Smooth muscle cell (in vitro differentiated cells): ENCODE measurements around the gene YARS1. TPM values are rescaled to one million over a fixed set of nuclear protein-coding genes. Genes with fewer than 3 reads are reported as not detected.

Experiments
- DNase-seq: peaks from one replicate; lab custom pipeline; 2025; ENCODE audit not compliant: unreplicated experiment; lab: John Stamatoyannopoulos, UW
- H2AFZ ChIP-seq: fragments of 200-600 bp; sonication (generic); 2 replicates; pipeline ENCODE4 v1.6.0; 2016; ENCODE audit warnings: antibody characterized with exemption, low read depth, mild to moderate bottlenecking
- H3F3A ChIP-seq: fragments of 200-600 bp; sonication (generic); 2 replicates; pipeline ENCODE4 v1.6.0; 2017; ENCODE audit warnings: antibody characterized with exemption, low read depth
- H3K27ac ChIP-seq: fragments of 200-600 bp; sonication (generic); 2 replicates; pipeline ENCODE4 v1.5.1; 2016; ENCODE audit warnings: low read depth, mild to moderate bottlenecking
- H3K27me3 ChIP-seq: fragments of 200-600 bp; sonication (generic); 2 replicates; pipeline ENCODE4 v1.6.1; 2016; ENCODE audit warnings: low read depth, mild to moderate bottlenecking
- H3K36me3 ChIP-seq: fragments of 200-600 bp; sonication (generic); 2 replicates; pipeline ENCODE4 v1.5.1; 2016; ENCODE audit warnings: low read depth
- H3K4me1 ChIP-seq: fragments of 200-600 bp; sonication (generic); 2 replicates; pipeline ENCODE4 v1.5.1; 2016; ENCODE audit warnings: low read depth
- H3K4me2 ChIP-seq: fragments of 200-600 bp; sonication (generic); 2 replicates; pipeline ENCODE4 v1.6.0; 2016; ENCODE audit warnings: mild to moderate bottlenecking
- H3K4me3 ChIP-seq: fragments of 200-600 bp; sonication (generic); 2 replicates; pipeline ENCODE4 v1.5.1; 2016; ENCODE audit warnings: mild to moderate bottlenecking
- H3K79me2 ChIP-seq: fragments of 200-600 bp; sonication (generic); 2 replicates; pipeline ENCODE4 v1.6.0; 2016; ENCODE audit warnings: low read depth, mild to moderate bottlenecking
- H3K9ac ChIP-seq: fragments of 200-600 bp; sonication (generic); 2 replicates; pipeline ENCODE4 v1.6.0; 2016; ENCODE audit warnings: low read depth
- H3K9me3 ChIP-seq: fragments of 200-600 bp; sonication (generic); replicated peaks from 2 replicates; pipeline ENCODE4 v1.5.1; 2016; ENCODE audit warnings: low read depth
- H4K20me1 ChIP-seq: fragments of 200-600 bp; sonication (generic); 2 replicates; pipeline ENCODE4 v1.6.0; 2016; ENCODE audit warnings: low read depth
- WGBS: methylation state at CpG from one replicate; pipeline ENCODE4 v1.1.7; 2016; ENCODE audit warnings: low lambda C conversion rate; 5-methylcytosine and 5-hydroxymethylcytosine counted together
- polyA plus RNA-seq: library from polyadenylated mRNA; unstranded; fragments of >200 nt; fragmentation: Nextera tagmentation; extraction: Ambion mirVana; gene quantifications from 2 replicates; pipeline ENCODE4 v1.2.1, GENCODE V29; 2016
- total RNA-seq: library from RNA; depleted of rRNA; stranded (reverse); fragments of >200 nt; gene quantifications from 2 replicates; pipeline ENCODE4 v1.2.3, GENCODE V29; 2014
- TF ChIP-seq, protein P1 (sequence below): fragments of 200-600 bp; sonication (generic); IDR thresholded peaks from 2 replicates; pipeline ENCODE4 v1.5.1; 2017; ENCODE audit warnings: borderline replicate concordance, mild to moderate bottlenecking, antibody characterized with exemption; ENCODE audit not compliant: insufficient read depth, poor library complexity, severe bottlenecking

Gene YARS1
- total and polyA plus RNA-seq, 2 experiments from 2014 or later: 52.1 to 82.9 TPM

DNA sequence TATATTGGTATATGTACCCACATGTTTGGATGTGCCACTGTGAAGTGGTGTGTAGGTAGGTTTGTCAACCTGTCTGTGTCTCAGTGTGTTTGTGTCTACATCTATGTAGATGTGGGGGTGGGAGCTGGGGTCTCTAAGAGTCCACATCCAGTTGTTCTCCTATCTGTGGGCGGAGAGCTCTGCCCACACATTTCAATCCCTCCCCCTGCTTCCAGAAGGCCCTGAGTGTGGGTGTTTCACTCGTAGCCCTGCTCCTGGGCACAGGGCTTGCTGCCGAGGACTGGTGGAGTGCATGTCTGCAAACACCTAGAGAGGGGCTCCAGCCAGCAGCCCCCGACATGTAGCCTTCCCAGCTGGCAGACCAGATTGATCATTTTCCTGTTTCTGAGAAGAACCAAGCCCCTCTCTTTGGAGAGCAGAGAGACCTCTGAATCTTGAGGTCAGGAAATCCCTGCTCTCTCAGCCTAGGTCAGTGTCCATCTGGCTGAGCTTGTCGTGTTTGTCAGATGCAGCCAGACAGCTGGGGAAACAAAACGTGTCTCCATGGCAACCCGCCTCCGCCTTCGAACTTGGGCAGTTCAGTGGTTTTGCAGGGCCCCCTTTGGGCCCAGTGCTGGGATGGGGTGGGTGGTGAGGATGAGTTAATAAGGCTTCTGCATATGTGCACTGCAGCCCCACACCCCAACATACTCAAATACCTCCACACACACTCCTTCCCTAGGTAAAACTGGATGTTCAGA, 83.4 kb downstream of the YARS1 start:
- H3K9me3 ChIP-seq: no peaks in the 10 kb centered on the region
- 52% methylated on average over 9 of the region's 9 CpGs for WGBS
- H3K9ac ChIP-seq: peak overlapping the region; percentile 1
- H3F3A ChIP-seq: no peaks in the 10 kb centered on the region
- TF ChIP-seq, protein P1, sequence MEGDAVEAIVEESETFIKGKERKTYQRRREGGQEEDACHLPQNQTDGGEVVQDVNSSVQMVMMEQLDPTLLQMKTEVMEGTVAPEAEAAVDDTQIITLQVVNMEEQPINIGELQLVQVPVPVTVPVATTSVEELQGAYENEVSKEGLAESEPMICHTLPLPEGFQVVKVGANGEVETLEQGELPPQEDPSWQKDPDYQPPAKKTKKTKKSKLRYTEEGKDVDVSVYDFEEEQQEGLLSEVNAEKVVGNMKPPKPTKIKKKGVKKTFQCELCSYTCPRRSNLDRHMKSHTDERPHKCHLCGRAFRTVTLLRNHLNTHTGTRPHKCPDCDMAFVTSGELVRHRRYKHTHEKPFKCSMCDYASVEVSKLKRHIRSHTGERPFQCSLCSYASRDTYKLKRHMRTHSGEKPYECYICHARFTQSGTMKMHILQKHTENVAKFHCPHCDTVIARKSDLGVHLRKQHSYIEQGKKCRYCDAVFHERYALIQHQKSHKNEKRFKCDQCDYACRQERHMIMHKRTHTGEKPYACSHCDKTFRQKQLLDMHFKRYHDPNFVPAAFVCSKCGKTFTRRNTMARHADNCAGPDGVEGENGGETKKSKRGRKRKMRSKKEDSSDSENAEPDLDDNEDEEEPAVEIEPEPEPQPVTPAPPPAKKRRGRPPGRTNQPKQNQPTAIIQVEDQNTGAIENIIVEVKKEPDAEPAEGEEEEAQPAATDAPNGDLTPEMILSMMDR: no peak
- H3K27ac ChIP-seq: peak overlapping the region; percentile 17
- peaks cover 13% of the 10 kb centered on the region for H3K4me1 ChIP-seq
- H3K4me2 ChIP-seq: peak overlapping the region; percentile 3
- no peaks in the 10 kb centered on the region for H3K27me3 ChIP-seq
- no peaks in the 10 kb centered on the region for H3K36me3 ChIP-seq
- H3K79me2 ChIP-seq: no peaks in the 10 kb centered on the region
- H4K20me1 ChIP-seq: no peaks in the 10 kb centered on the region
- H3K4me3 ChIP-seq: no peak overlapping the region
- DNase-seq: no peak
- no peak overlapping the region for H2AFZ ChIP-seq

GRCh38 chr1:32729254-32730046, 87.7 kb downstream of the YARS1 start:
- TF ChIP-seq, protein P1: no peak
- 75% methylated on average over 14 of the region's 14 CpGs for WGBS
- Histone ChIP-seq H3K9ac (no peak overlapping the region), H3K4me2 (no peak overlapping the region), H3K36me3 (no peaks in the 10 kb centered on the region), H4K20me1 (no peaks in the 10 kb centered on the region), H3K4me1 (peaks cover 12% of the 10 kb centered on the region), H3K27me3 (no peaks in the 10 kb centered on the region), H3K27ac (no peak overlapping the region), H3K79me2 (no peaks in the 10 kb centered on the region), H3F3A (no peaks in the 10 kb centered on the region), H3K4me3 (no peak overlapping the region), H2AFZ (no peak overlapping the region), H3K9me3 (no peaks in the 10 kb centered on the region)
- DNase-seq: no peak

DNA sequence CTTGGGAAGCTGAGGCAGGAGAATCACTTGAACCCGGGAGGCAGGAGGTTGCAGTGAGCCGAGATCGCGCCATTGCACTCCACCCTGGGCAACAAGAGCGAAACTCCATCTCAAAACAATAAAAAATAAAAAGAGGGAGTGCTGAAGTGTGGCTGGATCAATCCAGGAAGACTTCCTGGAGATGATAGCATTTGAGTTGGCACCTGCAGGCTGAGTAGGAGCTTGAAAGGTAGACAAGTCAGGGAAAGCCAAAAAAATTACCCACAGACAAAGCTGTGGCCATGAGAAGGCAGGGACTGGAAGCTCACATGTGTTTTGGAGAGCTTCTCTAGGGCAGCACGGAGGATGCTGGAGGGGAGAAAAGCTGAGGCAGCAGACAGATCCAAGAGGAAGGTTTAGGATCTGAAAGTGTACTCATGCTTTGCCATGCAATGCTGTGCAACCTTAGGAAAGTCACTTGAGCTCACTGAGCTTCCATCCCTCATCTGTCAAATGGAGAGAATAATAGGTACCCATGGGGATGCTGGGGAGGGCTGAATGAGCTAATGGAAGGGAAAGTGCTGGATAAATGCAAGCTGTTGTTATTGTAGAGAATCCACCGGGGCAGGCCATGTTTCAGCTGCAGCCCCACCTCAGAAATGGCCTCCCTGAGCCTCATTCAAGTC, 88.6 kb downstream of the YARS1 start:
- no peak overlapping the region for H3K9ac ChIP-seq
- no peaks in the 10 kb centered on the region for H3K36me3 ChIP-seq
- H4K20me1 ChIP-seq: no peaks in the 10 kb centered on the region
- no peaks in the 10 kb centered on the region for H3F3A ChIP-seq
- no peaks in the 10 kb centered on the region for H3K27me3 ChIP-seq
- H3K4me2 ChIP-seq: no peak overlapping the region
- H2AFZ ChIP-seq: no peak overlapping the region
- WGBS: 94% methylated on average over 7 of the region's 7 CpGs
- no peaks in the 10 kb centered on the region for H3K9me3 ChIP-seq
- DNase-seq: no peak
- TF ChIP-seq, protein P1: no peak
- peaks cover 8% of the 10 kb centered on the region for H3K4me1 ChIP-seq
- no peaks in the 10 kb centered on the region for H3K79me2 ChIP-seq
- H3K27ac ChIP-seq: no peak overlapping the region
- H3K4me3 ChIP-seq: no peak overlapping the region
